ENCODE results near the gene TJAP1. TPM values are rescaled to one million over a fixed set of nuclear protein-coding genes. Genes with fewer than 3 reads are reported as not detected.
"Not testable (repeated sequence)": the region's sequence is repeated elsewhere in the genome, so short reads cannot be mapped to it uniquely, and the experiment has no call there.

Gene TJAP1
- total RNA-seq, 6 experiments from 2014 or later: 27.0 to 34.3 (median 30.2) TPM

DNA sequence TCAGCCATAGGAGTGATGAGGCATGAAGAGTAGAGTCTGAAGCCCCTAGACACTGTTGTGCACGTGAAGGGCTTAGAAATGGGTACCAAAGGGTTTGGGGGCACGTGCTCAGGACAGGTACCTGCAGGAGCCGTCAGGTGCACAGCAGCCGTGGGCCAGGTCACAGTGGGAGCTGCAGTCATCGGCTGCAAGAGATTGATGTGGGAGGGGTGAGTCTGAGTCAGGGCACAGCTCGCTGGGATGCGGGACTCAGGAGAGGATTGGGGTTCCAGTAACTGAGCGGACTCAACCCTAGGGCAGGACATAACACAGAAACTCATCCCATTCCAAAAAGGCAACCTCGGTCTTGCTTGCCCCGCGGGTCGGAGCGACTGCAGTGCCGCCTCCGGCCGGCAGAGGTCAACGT is 23.1 kb upstream of the TJAP1 start:
- TF ChIP-seq, protein P1, sequence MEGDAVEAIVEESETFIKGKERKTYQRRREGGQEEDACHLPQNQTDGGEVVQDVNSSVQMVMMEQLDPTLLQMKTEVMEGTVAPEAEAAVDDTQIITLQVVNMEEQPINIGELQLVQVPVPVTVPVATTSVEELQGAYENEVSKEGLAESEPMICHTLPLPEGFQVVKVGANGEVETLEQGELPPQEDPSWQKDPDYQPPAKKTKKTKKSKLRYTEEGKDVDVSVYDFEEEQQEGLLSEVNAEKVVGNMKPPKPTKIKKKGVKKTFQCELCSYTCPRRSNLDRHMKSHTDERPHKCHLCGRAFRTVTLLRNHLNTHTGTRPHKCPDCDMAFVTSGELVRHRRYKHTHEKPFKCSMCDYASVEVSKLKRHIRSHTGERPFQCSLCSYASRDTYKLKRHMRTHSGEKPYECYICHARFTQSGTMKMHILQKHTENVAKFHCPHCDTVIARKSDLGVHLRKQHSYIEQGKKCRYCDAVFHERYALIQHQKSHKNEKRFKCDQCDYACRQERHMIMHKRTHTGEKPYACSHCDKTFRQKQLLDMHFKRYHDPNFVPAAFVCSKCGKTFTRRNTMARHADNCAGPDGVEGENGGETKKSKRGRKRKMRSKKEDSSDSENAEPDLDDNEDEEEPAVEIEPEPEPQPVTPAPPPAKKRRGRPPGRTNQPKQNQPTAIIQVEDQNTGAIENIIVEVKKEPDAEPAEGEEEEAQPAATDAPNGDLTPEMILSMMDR (IDR thresholded peaks at IDR 0.05): peak; percentile 98
- Mint-ChIP-seq H3K36me3 (ENCODE audit: low read depth) (no peaks in the 10 kb centered on the region), H3K9me3 (no peaks in the 10 kb centered on the region), H3K27ac (no peak overlapping the region), H3K4me1 (ENCODE audit: low read depth) (peaks cover 14% of the 10 kb centered on the region), H3K27me3 (ENCODE audit: insufficient read depth) (peaks cover 9% of the 10 kb centered on the region), H3K4me3 (peak overlapping the region; percentile 74)
- no peak for DNase-seq

DNA sequence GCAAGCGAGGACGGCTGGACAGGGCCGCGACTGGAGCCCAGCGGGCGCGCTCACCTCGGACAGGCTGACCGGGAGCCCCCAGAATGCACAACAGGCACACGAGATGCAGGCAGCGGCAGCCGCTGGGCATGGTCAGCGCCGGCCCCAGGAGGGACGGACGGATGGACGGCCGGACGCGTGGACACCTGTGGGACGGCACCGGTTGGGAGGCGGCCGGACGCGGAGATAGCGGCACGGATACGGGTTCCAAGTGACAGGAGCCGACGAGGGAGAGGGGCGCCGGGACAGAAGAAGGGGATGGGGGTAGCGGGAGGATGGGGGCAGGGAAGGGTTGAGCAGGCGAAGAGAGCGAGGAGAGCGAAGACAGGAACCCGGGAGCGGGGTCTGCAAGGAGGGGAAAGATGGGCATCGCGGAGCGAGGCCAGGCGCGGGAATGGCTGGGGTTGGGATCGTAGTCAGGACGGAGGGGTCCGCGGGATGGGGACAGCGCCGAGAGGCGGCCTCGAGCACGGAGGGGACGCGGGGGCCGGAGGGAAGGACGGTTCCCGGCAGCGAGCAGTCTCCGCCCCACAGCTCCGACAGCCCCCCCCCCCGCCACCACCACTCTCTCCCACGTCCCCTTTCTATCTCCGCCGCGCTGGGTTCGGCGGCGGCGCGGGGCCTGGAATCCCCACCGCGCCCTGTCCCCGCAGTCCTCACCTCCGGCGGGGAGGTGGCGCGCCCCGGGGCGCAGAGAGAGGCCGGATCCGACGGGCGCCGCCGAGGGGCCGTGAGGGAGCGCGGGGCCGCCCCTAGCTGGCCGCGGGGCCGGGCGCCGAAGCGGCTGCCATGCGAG is 22.5 kb upstream of the TJAP1 start:
- Mint-ChIP-seq H3K27me3 (ENCODE audit: insufficient read depth) (peaks cover 9% of the 10 kb centered on the region), H3K4me1 (ENCODE audit: low read depth) (peaks cover 14% of the 10 kb centered on the region), H3K27ac (no peak overlapping the region), H3K4me3 (peak overlapping the region; percentile 74), H3K9me3 (no peaks in the 10 kb centered on the region), H3K36me3 (ENCODE audit: low read depth) (no peaks in the 10 kb centered on the region)
- peak; percentile 76 for DNase-seq
- TF ChIP-seq, protein P1 (IDR thresholded peaks at IDR 0.05): peak; percentile 34

DNA sequence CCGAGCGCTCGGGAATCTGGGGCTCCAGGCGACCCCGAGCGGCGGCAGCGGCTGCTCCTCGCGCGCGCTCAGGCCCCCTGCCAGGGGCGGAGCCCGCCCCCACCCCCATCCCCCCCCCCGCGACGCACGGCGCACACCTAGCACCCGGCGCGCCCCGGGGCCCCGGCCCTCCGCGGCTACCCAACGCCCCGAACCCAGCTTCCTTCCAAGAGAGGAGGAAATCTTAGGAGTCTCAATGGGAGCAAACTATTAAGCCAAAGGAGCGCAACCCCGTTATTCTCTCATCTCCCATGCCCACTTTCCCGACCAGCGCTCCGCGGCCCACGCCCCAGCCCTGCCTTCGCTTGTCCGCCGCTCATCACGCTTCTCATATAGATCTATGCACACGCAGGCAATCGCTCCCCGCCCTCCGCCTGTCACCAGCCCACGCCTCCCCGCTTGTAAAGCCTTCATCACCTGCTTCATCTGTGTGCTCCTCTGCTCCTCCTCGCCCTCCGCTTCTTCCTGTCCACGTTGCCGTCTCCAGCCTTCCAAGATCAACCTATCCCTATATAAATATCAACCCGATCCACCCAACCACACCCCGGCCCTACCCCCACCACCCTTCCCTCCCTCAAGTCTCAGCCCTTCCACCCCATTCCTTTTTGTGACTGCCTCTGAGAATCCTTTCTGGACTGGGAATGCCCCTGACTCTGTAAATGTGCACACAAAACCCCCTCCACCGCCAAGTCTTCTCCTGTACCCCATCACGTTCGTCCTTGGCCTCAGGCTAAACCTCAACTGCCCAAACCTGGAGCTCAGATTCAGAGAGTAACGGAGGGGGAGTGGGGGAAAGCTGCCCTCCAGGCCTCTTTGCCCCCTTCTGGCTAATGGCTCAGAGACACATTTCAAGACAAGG is 21.6 kb upstream of the TJAP1 start, which contains the start of gene DLK2:
TSS of gene DLK2 (minus strand) at position 18 of the 898 bp plus-strand sequence. CDS start 723 bp downstream, outside the sequence.
- Mint-ChIP-seq H3K4me1 (ENCODE audit: low read depth) (peaks cover 14% of the 10 kb centered on the region), H3K27me3 (ENCODE audit: insufficient read depth) (peaks cover 9% of the 10 kb centered on the region), H3K4me3 (peak within 1 kb of the TSS; percentile 83), H3K9me3 (no peaks in the 10 kb centered on the region), H3K27ac (no peak within 1 kb of the TSS), H3K36me3 (ENCODE audit: low read depth) (no peaks in the 10 kb centered on the region)
- DNase-seq: no peak
- TF ChIP-seq, protein P1 (IDR thresholded peaks at IDR 0.05): no peak

DNA sequence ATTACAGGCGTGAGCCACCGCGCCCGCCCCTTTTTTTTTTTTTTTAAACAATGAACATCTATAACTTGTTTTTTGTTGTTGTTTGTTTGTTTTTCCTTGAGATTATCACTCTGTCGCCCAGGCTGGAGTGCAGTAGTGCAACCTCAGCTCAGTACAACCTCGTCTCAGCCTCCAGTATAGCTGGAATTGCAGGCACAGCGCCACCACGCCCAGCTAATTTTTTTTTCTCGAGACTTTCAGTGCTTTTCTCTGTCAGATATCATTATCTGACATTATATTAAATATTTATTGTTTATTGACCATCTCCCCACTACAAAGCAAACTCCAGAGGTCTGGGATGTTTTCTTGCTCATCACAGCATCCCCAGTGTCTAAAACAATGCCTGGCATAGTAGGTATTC is 19.7 kb upstream of the TJAP1 start:
- Mint-ChIP-seq H3K9me3 (no peaks in the 10 kb centered on the region), H3K27me3 (ENCODE audit: insufficient read depth) (peaks cover 14% of the 10 kb centered on the region), H3K4me3 (no peak overlapping the region), H3K27ac (no peak overlapping the region), H3K36me3 (ENCODE audit: low read depth) (no peaks in the 10 kb centered on the region), H3K4me1 (ENCODE audit: low read depth) (peaks cover 14% of the 10 kb centered on the region)
- DNase-seq: no peak
- TF ChIP-seq, protein P1 (IDR thresholded peaks at IDR 0.05): no peak; the same call in 1 of the 2 replicates

DNA sequence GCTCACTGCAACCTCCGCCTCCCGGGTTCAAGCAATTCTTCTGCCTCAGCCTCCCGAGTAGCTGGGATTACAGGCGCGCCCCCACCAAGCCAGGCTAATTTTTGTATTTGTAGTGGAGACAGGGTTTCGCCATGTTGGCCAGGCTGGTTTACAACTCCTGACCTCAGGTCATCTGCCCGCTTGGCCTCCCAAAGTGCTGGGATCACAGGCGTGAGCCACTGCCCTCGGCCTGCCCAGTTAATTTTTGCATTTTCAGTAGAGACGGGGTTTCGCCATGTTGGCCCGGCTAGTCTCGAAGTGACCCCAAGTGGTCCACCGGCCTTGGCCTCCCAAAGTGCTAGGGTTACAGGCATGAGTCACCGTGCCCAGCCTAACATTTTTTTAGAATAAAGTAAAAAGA is 19.2 kb upstream of the TJAP1 start:
- peaks cover 14% of the 10 kb centered on the region for H3K27me3 Mint-ChIP-seq (ENCODE audit: insufficient read depth)
- H3K4me1 Mint-ChIP-seq (ENCODE audit: low read depth): peaks cover 14% of the 10 kb centered on the region
- H3K4me3 Mint-ChIP-seq; H3K9me3 Mint-ChIP-seq; DNase-seq; H3K36me3 Mint-ChIP-seq (ENCODE audit: low read depth); H3K27ac Mint-ChIP-seq: not testable (repeated sequence)

Data from HFFc6 (cell line).